HepG2 (cell line): ENCODE results near the gene OR1F1. TPM values are rescaled to one million over a fixed set of nuclear protein-coding genes. Genes with fewer than 3 reads are reported as not detected.
A peak's percentile ranks its signal among the peaks of the same experiment; 100 is the strongest.

Source experiments
- RAD21 ChIP-seq: fragments of 450-650 bp; formaldehyde crosslinking; IDR thresholded peaks from 2 replicates; pipeline ENCODE4 v1.5.0; 2020; ENCODE audit warnings: mild to moderate bottlenecking
- ZBTB8A ChIP-seq: sonication (generic); formaldehyde crosslinking; IDR thresholded peaks from 2 replicates; pipeline ENCODE4 v1.4.0; 2020; ENCODE audit warnings: mild to moderate bottlenecking, low read depth, missing genetic modification reagents, borderline replicate concordance
- ZNF564 ChIP-seq: sonication (generic); formaldehyde crosslinking; IDR thresholded peaks from 2 replicates; pipeline ENCODE4 v1.8.1; 2023; ENCODE audit warnings: mild to moderate bottlenecking, missing genetic modification reagents
- polyA plus RNA-seq, 8 experiments: library from polyadenylated mRNA; depleted of rRNA in 3 of 8; stranded (reverse) in 7 of 8; unstranded in 1 of 8; fragments of >200 nt; fragmentation: Illumina TruSeq in 4 of 8; extraction: Trizol in 4 of 8; gene quantifications; 2 replicates each; pipeline versions ENCODE4 v1.2.1 to v1.2.3, GENCODE V29; 2011 to 2016; ENCODE audit warnings: low read depth in 4 of 8, missing spikeins in 1 of 8, mixed read lengths in 1 of 8; ENCODE audit not compliant: insufficient read depth in 1 of 8
- total RNA-seq, 5 experiments: library from RNA; depleted of rRNA; stranded (reverse); fragments of >200 nt; fragmentation: Illumina TruSeq; extraction: Trizol; gene quantifications; 2 replicates each; pipeline ENCODE4 v1.2.3, GENCODE V29; 2016; ENCODE audit warnings: low read depth in 1 of 5
- TF ChIP-seq, protein P1 (sequence below): sonication (generic); formaldehyde crosslinking; IDR thresholded peaks from 2 replicates; pipeline ENCODE4 v1.4.0; 2020; ENCODE audit warnings: mild to moderate bottlenecking, missing genetic modification reagents, borderline replicate concordance
- TF ChIP-seq, protein P2 (sequence below): IDR thresholded peaks from 2 replicates; pipeline ENCODE4 v1.6.1; 2016; ENCODE audit warnings: mild to moderate bottlenecking, missing biosample characterization, missing genetic modification reagents
- TF ChIP-seq, protein P3 (sequence below): sonication (generic); formaldehyde crosslinking; IDR thresholded peaks from 2 replicates; pipeline ENCODE4 v1.4.0; 2020; ENCODE audit warnings: mild to moderate bottlenecking, missing genetic modification reagents
- TF ChIP-seq, protein P4 (sequence below): sonication (generic); formaldehyde crosslinking; IDR thresholded peaks from 2 replicates; pipeline ENCODE4 v1.8.0; 2022; ENCODE audit warnings: missing genetic modification reagents, mild to moderate bottlenecking, inconsistent platforms, borderline replicate concordance
- TF ChIP-seq, protein P5 (sequence below): sonication (generic); formaldehyde crosslinking; IDR thresholded peaks from 2 replicates; pipeline ENCODE4 v1.5.1; 2020; ENCODE audit warnings: mild to moderate bottlenecking, missing genetic modification reagents, moderate library complexity
- TF ChIP-seq, protein P6 (sequence below): sonication (generic); formaldehyde crosslinking; IDR thresholded peaks from 2 replicates; pipeline ENCODE4 v1.4.0; 2020; ENCODE audit warnings: mild to moderate bottlenecking, missing genetic modification reagents
- TF ChIP-seq, protein P7 (sequence below): sonication (generic); formaldehyde crosslinking; IDR thresholded peaks from 2 replicates; pipeline ENCODE4 v1.4.0; 2020; ENCODE audit warnings: missing genetic modification reagents
- TF ChIP-seq, protein P8 (sequence below): sonication (generic); IDR thresholded peaks from 2 replicates; pipeline ENCODE4 v1.6.1; 2016; ENCODE audit warnings: low read depth, borderline replicate concordance

OR1F1 gene
- total and polyA plus RNA-seq, 2 of the 13 experiments (the other 11 are each of a cell fraction or from before 2014, with no cell fraction given), result 0.90 TPM; not detected in 1

DNA sequence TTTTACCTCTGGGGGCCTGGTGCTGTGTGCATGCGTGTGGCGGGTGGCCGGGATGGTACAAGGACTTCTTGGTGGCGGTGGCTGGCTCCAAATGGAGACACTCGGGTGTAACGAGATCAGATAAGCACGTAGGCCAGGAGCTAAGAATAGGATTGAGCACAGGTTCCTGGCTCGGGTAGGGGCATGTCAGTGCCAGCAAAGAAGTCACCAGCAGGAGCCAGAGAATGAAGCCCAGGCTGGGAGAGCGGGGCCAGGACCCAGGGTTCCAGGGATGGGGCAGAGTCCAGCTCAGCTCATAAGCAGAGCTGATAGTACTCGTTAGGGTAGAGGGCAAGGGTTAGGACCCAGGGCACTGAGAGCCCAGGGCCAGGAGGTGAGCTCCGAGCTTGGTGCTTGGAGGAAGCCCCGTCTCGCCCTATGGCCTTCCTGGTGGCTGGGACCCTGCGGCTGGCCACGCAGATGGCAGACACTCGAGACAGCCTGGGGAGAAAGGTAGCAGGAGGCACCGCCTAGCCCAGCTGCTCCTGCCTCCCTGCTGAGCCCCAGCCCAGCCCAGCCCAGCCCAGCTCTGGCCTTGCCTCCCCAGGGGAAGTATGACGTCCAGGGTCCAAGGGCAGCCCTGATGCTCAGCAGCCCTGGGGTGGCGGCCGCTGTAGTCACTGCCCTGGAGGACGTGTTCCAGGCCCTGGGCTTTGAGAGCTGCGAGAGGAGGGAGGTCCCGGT is 44.2 kb upstream of the OR1F1 start (continued):
- TF ChIP-seq, protein P1, sequence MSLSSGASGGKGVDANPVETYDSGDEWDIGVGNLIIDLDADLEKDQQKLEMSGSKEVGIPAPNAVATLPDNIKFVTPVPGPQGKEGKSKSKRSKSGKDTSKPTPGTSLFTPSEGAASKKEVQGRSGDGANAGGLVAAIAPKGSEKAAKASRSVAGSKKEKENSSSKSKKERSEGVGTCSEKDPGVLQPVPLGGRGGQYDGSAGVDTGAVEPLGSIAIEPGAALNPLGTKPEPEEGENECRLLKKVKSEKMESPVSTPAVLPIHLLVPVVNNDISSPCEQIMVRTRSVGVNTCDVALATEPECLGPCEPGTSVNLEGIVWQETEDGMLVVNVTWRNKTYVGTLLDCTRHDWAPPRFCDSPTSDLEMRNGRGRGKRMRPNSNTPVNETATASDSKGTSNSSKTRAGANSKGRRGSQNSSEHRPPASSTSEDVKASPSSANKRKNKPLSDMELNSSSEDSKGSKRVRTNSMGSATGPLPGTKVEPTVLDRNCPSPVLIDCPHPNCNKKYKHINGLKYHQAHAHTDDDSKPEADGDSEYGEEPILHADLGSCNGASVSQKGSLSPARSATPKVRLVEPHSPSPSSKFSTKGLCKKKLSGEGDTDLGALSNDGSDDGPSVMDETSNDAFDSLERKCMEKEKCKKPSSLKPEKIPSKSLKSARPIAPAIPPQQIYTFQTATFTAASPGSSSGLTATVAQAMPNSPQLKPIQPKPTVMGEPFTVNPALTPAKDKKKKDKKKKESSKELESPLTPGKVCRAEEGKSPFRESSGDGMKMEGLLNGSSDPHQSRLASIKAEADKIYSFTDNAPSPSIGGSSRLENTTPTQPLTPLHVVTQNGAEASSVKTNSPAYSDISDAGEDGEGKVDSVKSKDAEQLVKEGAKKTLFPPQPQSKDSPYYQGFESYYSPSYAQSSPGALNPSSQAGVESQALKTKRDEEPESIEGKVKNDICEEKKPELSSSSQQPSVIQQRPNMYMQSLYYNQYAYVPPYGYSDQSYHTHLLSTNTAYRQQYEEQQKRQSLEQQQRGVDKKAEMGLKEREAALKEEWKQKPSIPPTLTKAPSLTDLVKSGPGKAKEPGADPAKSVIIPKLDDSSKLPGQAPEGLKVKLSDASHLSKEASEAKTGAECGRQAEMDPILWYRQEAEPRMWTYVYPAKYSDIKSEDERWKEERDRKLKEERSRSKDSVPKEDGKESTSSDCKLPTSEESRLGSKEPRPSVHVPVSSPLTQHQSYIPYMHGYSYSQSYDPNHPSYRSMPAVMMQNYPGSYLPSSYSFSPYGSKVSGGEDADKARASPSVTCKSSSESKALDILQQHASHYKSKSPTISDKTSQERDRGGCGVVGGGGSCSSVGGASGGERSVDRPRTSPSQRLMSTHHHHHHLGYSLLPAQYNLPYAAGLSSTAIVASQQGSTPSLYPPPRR, result peak; percentile 10; the same call in 1 of the 2 replicates
- TF ChIP-seq ZBTB8A (no peak), ZNF564 (CRISPR knock-in tag) (no peak), RAD21 (0 out of 2 replicates have a peak, but pooled peaks have one; percentile 9)
- TF ChIP-seq, protein P2, sequence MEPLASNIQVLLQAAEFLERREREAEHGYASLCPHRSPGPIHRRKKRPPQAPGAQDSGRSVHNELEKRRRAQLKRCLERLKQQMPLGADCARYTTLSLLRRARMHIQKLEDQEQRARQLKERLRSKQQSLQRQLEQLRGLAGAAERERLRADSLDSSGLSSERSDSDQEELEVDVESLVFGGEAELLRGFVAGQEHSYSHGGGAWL (CRISPR knock-in tag), result peak; percentile 21; the same call in 1 of the 2 replicates
- TF ChIP-seq, protein P3, sequence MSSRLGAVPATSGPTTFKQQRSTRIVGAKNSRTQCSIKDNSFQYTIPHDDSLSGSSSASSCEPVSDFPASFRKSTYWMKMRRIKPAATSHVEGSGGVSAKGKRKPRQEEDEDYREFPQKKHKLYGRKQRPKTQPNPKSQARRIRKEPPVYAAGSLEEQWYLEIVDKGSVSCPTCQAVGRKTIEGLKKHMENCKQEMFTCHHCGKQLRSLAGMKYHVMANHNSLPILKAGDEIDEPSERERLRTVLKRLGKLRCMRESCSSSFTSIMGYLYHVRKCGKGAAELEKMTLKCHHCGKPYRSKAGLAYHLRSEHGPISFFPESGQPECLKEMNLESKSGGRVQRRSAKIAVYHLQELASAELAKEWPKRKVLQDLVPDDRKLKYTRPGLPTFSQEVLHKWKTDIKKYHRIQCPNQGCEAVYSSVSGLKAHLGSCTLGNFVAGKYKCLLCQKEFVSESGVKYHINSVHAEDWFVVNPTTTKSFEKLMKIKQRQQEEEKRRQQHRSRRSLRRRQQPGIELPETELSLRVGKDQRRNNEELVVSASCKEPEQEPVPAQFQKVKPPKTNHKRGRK (CRISPR knock-in tag), result no peak
- TF ChIP-seq, protein P4, sequence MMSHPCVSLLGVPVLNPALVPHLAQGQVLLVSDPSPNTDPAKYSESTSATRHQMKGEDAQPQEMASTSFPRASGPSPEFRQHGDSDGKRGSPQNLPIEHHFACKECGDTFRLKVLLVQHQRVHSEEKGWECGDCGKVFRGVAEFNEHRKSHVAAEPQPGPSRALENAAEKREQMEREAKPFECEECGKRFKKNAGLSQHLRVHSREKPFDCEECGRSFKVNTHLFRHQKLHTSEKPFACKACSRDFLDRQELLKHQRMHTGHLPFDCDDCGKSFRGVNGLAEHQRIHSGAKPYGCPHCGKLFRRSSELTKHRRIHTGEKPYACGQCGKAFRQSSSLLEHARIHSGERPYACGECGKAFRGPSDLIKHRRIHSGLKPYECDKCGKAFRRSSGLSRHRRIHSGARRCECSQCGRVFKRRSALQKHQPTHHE (CRISPR knock-in tag), result no peak
- TF ChIP-seq, protein P5, sequence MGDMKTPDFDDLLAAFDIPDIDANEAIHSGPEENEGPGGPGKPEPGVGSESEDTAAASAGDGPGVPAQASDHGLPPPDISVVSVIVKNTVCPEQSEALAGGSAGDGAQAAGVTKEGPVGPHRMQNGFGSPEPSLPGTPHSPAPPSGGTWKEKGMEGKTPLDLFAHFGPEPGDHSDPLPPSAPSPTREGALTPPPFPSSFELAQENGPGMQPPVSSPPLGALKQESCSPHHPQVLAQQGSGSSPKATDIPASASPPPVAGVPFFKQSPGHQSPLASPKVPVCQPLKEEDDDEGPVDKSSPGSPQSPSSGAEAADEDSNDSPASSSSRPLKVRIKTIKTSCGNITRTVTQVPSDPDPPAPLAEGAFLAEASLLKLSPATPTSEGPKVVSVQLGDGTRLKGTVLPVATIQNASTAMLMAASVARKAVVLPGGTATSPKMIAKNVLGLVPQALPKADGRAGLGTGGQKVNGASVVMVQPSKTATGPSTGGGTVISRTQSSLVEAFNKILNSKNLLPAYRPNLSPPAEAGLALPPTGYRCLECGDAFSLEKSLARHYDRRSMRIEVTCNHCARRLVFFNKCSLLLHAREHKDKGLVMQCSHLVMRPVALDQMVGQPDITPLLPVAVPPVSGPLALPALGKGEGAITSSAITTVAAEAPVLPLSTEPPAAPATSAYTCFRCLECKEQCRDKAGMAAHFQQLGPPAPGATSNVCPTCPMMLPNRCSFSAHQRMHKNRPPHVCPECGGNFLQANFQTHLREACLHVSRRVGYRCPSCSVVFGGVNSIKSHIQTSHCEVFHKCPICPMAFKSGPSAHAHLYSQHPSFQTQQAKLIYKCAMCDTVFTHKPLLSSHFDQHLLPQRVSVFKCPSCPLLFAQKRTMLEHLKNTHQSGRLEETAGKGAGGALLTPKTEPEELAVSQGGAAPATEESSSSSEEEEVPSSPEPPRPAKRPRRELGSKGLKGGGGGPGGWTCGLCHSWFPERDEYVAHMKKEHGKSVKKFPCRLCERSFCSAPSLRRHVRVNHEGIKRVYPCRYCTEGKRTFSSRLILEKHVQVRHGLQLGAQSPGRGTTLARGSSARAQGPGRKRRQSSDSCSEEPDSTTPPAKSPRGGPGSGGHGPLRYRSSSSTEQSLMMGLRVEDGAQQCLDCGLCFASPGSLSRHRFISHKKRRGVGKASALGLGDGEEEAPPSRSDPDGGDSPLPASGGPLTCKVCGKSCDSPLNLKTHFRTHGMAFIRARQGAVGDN (CRISPR knock-in tag), result peak; percentile 89
- TF ChIP-seq, protein P6, sequence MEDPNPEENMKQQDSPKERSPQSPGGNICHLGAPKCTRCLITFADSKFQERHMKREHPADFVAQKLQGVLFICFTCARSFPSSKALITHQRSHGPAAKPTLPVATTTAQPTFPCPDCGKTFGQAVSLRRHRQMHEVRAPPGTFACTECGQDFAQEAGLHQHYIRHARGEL (CRISPR knock-in tag), result no peak
- TF ChIP-seq, protein P7, sequence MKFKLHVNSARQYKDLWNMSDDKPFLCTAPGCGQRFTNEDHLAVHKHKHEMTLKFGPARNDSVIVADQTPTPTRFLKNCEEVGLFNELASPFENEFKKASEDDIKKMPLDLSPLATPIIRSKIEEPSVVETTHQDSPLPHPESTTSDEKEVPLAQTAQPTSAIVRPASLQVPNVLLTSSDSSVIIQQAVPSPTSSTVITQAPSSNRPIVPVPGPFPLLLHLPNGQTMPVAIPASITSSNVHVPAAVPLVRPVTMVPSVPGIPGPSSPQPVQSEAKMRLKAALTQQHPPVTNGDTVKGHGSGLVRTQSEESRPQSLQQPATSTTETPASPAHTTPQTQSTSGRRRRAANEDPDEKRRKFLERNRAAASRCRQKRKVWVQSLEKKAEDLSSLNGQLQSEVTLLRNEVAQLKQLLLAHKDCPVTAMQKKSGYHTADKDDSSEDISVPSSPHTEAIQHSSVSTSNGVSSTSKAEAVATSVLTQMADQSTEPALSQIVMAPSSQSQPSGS, result peak; percentile 35; the same call in 1 of the 2 replicates
- TF ChIP-seq, protein P8, sequence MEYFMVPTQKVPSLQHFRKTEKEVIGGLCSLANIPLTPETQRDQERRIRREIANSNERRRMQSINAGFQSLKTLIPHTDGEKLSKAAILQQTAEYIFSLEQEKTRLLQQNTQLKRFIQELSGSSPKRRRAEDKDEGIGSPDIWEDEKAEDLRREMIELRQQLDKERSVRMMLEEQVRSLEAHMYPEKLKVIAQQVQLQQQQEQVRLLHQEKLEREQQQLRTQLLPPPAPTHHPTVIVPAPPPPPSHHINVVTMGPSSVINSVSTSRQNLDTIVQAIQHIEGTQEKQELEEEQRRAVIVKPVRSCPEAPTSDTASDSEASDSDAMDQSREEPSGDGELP, result peak; percentile 42; the same call in 1 of the 2 replicates
